SH-SY5Y (cell line): Measurements from ENCODE around the gene NSUN2.

Experiments
- GATA2 ChIP-seq: IDR thresholded peaks from 2 replicates; pipeline ENCODE4 v1.6.1; 2011; ENCODE audit warnings: mild to moderate bottlenecking, low read depth, low read length
- GATA3 ChIP-seq: IDR thresholded peaks from 2 replicates; pipeline ENCODE4 v1.6.1; 2011; ENCODE audit warnings: low read depth, mild to moderate bottlenecking, low read length, moderate library complexity

DNA sequence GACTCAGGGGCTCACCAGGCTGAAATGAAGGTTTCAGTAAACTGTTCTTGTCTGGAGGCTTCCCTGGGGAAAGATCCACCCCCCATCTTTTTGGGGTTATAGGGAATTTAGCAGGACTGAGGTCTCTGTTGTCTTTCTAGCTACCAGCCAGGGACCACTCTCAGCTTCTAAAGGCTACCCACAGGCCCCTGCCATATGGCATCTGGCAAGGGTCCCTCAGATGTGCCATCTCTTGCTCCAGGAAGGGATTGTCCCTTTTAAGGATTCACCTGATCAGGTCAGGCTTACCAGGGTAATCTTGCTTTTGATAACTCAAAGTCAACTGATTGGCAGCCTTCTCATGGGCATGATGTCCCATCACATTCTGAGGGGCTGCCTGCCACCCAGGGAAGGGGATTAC lies 65.0 kb downstream of the NSUN2 start:
- TF ChIP-seq GATA3 (no peak), GATA2 (no peak)
